HG02642 (cell line): ENCODE measurements around the gene TSPAN14.
"Not testable (repeated sequence)": the region's sequence is repeated elsewhere in the genome, so short reads cannot be mapped to it uniquely, and the experiment has no call there.

Experiments used
- ATAC-seq: cut with Tn5 transposase; IDR thresholded peaks from one replicate; pipeline ENCODE4 v1.9.1; 2021; ENCODE audit warnings: mild to moderate bottlenecking; ENCODE audit not compliant: unreplicated experiment, poor library complexity

The TSPAN14 gene

DNA sequence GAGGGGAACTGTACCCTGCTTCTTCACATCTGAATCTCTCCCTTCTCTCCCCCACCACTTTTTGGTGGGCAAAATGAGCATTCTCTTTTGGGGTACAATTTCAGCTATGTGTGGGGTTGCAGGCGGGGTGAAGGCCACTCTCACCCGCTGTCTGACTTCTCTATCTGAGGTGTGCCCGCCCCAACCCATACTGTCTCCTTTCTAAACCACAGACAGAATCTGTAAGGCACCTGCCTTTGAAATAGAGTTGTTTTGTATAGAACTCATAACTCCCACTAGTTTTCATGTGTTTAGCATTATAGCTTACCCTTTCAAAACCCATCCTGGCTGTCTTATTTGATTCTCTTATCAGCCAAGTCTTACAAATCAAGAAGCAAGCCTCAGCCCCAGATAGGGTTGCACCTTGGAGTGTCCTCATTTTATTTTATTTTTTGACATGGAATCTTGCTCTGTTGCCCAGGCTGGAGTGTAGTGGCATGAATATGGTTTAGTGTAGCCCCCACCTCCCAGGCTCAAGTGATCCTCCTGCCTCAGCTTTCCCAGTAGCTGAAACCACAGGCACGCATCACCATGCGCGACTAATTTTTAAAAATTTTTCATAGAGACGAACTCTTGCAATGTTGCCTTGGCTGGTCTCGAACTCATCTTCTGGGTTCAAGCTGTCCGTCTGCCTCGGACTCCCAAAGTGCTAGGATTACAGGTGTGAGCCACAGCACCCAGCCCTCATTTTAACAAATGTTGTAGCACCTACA lies 11.9 kb downstream of the TSPAN14 start:
- no peak for ATAC-seq

DNA sequence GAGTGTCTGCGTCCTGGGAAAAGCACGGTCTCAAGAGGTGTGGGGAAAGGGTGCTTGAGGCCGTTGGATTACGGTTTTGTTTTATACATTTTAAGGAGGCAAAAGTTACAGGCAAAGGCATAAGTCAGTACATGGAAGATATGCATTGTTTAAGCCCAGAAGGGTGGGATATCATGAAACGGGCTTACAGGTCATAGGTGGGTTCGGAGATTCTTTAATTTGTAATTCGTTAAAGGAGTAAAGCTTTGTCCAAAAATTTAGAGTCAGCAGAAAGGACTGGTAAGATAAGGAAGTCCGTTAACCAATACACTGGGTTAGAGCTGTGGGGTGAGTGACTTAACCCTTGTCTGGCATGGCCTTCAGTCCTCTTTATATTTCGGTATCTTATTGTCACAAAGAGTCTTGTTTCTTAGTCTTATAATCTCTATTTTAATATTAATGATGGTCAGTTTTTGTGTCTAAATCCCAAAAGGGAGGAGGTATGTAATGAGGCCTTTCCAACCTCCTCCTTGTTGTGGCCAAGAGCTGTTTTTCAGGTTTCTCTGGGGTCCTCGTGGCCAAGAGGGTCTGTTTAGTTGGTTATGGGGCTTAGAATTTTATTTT lies 12.7 kb downstream of the TSPAN14 start:
- ATAC-seq, result no peak

DNA sequence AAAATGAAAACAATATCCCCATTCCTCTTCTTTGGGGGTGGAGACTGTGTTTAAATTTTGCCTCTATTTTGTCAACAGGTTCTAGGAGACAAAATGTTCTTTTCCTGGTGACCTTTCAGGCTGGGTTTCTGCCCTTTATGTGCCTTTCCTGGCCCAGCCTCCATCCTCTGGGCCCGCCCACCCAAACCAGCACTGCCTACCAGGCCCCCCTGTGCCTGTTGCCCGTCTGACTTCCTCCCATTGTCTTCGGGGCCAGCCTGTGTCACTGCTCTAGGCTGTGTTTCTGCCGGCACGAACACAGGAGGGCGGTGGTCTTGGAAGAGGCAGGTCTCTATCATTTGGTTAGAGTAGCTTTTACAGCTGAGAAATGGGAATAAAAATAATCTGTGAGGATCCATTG lies 13.9 kb downstream of the TSPAN14 start:
- ATAC-seq, result no peak

DNA sequence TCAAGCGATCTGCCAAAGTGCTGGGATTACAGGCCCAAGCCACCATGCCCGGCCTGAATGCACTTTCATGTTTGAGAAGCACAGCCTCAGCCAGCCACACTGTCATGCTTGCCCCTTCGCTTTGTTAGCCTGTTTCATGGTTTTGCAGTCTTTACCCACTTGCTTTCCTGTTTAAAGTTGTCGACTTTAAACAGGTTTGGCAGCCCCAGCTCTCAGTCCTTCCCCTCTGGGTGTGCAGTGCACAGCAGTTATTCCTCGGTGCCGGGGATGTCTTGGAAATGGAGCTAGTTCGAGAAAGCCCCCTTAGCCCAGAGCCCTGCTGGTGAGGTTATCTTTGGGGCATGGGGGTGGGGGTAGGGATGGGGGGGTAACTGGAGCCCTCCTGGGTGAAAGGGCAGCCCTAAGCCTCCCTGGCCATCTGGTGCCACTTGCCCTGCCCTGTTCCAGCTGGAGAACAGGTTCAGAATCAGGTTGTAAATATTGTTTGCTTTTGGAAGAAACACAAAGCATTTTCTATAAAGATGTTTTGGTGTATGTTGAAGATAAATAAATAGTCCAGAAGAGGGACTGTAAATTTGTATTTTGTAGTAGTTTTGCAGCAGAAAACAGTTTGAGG lies 14.8 kb downstream of the TSPAN14 start:
- ATAC-seq, result no peak

DNA sequence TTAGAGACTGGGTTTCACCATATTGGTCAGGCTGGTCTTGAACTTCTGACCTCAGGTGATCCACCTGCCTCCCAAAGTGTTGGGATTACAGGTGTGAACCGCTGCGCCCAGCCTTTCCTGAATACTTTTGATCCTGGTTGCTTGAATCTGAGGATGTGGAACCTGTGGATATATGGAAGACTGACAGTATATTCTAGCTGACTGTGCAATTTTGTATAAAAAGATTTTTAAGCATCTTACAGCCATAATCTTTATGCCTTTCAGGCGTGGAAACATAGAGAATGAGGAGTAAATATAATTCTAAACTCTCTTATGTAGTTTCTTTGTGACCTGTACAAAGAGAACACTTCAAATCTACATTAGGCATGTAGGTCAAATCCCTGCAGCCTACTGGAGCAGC lies 16.2 kb downstream of the TSPAN14 start:
- ATAC-seq, result no peak

DNA sequence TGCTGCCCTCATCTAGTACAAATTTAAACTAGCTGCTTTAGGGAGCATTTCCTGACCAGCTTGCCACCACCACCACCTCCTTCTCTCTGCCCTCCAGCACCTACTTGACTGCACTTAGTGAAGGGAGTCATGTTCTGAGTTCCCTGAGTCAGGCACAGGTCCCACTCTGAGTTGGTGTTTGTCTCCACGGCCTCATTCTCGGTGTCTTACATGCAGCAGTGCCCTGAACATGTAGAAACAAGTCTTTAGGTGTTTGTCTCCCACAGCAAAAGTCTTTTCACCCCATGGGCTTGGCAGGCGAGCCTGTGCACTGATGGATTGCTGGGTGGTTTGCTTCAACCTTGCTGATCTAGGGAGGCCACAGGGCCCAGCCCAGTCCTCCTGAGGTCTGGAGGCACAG lies 16.9 kb downstream of the TSPAN14 start:
- ATAC-seq, result no peak

DNA sequence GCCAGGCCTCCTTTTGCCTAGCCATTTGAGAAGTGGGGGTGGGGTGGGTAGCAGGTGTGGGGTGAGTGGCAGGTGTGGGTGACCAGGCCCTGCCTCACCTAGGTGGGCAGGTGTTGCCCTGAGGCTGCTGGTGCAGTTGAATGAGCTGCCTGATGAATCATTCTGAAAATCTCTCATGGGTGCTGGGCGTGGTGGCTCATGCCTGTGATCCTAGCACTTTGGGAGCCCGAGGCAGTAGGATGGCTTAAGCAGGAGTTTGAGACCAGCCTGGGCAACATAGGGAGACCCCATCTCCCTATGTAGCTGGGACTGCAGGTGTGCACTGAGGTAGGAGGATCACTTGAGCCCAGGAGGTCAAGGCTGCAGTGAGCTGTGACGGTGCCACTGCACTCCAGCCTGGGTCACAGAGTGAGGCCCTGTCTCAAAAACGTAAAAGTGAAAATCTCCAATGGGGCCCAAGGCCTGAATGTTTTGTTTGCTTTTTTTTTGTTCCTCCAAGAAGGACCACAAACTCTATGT lies 17.7 kb downstream of the TSPAN14 start:
- peak; percentile 62 for ATAC-seq

DNA sequence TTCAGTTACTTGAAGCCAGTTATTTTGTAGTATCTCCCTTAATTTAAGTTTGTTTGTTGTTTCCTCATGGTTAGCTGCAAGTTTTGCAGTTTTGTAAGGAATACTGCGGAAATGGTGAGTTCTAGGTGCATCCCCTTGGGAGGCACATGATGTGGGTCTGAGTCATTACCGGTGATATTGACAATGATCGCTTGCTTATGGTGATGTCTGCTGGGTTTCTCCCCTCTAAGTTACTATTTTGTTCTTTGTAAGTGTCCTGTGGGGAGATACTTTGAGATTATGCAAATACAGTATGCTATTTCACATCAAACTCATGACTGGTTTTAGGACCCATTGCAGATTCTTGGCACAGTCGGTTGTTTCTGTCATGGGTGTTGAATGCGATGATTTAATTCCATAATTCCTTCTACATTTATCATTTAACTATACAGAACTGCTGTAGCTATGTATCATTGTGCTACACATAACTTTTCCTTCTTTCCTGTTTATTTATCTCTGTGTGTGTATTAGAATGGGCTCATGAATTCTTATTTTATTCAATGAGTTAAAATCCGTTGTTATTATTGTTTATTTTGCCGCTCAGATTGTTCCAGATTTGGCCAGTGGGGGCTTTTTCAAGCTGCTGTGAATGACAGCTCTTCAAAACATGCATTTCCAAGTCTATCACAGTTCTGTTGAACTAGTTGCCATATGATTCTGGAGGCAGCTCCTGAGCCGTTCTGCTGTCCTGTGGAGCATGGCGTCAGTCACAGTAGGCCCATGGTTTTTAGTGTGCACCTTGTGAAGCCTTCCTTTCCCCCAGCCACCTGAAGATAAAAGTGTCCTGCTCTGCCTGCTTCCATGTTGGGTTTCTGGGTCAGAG lies 18.4 kb downstream of the TSPAN14 start:
- peak; percentile 85 for ATAC-seq

DNA sequence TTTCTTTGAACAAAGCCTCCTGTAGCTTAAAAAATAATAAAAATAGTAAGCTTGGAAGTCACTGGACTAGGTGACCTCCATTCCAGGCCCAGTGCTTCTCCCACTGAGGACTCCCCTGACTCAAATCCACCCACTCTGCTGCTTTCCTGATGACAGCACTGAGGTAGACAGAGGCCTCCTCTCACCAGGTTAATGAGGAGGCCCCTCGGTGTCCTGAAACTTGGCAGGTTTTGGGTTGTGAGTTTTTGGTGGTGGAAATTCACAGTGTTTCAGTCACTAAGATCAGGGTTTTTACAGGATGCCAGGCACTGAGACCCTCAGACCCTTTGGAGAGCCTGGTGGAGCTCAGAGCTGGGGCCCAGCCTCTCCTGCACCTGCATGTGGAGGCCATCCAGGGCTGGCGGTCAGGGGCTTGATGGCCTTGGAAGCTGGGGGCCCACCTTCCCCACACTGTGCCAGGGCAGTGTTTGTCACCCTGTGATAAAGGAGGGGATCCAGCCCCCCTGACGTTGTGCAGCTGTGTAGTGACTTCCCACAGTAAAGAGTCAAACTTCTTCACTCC lies 19.1 kb downstream of the TSPAN14 start:
- ATAC-seq, result no peak

DNA sequence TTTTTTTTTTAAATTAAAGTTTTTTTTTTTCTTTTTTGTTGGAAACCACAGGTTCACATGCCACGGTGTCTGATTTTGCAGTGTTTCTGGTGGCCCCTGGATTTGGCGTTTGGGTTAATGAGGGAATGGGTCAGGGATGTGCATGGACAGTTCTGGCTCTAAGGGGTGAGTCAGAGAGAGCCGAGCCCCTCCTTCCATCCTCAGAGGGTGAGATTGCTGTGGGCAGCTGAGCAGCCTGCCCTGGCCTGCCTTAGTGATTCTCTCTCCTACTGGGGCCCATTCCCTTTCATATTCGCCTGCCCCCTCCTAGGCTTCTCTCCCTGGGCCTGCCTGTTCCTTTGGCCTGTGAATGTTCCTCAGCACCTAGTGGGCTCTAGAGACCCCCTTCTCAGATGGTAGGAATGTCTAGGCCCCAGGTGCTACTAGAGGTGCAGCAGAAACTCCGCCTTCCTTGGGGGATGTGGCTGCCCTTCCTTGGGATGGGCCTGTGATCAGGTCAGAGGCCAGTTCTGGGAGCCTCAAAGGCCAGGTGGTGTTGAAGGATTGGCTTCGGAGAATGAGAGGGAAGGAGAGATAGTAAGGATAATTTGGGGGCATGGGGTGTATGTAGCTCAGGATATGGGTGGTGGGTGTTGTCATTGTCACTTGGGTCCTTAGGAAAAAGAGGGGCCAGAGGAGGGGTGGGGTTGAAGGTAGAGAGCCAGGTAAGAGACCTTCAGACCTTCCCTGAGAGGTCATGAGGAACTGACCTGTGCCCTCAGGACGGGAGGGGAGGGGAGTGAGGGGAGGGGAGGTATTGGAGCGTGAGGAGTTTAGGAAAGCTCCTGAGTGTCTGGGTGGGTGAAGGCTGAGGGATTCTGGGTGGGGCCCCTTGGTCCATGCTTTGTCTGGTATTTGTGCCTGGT lies 19.8 kb downstream of the TSPAN14 start:
- no peak for ATAC-seq

DNA sequence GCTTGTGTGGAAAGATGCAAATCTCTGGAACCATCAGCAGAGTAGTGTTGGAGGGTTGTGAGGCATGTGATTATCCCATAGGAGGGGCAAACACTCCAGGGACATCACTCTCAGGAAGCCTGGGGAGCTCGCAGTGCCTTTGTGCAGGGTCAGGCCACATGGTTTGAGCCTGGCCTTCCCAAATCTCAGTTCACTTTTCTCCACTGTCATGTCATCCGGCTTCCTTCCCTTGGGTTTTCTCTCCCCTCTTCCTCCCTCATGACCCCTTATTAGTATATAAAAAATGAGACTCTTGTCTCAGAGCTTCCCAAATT lies 20.4 kb downstream of the TSPAN14 start:
- no peak for ATAC-seq

DNA sequence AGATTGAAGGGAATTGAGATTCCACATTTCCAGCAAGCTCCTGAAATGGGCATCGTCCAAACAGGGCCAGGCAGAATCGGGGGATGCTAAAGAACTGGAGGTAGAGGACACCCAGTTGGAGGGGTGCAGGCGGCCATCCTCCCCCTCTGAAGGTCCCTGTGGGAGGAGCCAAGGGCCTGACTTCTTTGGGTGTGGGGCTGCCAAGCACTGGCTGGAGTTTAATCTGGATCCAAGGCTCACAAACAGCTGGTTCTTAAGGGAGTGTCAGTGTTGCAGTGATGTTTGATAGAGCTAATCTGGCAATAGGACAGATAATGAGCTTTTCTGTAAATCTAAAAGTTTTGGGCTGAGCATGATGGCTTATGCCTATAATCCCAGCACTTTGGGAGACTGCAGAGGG lies 20.8 kb downstream of the TSPAN14 start:
- no peak for ATAC-seq

DNA sequence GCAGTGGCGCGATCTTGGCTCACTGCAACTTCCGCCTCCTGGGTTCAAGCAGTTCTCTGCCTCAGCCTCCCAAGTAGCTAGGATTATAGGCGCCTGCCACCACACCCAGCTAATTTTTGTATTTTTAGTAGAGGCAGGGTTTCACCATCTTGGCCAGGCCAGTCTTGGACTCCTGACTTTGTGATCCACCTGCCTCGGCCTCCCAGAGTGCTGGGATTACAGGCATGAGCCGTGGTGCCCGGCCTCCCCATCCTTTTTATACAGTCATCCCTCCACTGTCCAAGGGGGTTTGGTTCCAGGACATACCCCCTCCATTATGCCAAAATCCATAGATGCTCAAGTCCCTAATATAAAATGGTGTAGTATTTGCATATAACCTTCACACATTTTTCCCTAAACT lies 21.5 kb downstream of the TSPAN14 start:
- not testable (repeated sequence) for ATAC-seq

DNA sequence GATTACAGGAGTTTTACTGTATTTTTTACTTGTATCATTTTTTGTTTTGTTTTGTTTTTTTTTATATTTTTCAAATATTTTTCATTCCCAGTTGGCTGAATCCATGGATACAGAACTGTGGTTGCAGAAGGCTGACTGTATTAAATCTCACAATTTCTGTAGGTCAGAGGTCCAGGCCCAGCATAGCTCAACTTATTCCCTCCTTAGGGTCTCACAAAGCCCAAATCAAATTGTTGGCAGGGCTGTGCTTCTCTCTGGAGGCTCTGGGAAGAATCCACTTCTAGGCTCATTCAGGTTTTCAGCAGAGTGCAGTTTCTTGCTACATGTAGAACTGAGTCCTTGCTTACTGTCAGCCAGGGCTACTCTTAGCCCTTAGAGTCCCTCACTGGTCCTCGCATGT lies 22.6 kb downstream of the TSPAN14 start:
- no peak for ATAC-seq

DNA sequence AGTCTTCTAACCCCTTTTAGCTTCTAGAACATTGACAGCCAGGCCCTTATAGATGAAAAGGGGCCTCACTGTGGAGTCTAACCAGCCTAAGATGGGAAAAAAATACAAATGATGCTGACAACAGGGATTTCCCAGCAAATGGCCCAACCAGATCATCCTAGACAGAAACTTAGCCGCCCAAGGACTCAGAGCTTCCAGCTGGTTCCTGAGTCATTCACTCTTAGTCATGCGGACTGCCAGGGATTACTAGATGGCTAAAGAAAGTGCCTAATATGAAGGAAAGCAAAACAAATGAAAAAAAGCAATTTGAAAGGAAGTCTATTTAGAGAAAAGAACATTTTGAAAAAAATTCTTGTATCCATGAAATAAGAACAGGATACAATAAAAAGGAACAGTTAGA lies 23.7 kb downstream of the TSPAN14 start:
- ATAC-seq, result no peak

DNA sequence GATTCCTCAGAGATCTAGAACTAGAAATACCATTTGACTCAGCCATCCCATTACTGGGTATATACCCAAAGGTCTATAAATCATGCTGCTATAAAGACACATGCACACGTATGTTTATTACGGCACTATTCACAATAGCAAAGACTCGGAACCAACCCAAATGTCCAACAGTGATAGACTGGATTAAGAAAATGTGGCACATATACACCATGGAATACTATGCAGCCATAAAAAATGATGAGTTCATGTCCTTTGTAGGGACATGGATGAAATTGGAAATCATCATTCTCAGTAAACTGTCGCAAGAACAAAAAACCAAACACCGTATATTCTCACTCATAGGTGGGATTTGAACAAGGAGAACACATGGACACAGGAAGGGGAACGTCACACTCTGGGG lies 26.3 kb downstream of the TSPAN14 start:
- ATAC-seq, result not testable (repeated sequence)

DNA sequence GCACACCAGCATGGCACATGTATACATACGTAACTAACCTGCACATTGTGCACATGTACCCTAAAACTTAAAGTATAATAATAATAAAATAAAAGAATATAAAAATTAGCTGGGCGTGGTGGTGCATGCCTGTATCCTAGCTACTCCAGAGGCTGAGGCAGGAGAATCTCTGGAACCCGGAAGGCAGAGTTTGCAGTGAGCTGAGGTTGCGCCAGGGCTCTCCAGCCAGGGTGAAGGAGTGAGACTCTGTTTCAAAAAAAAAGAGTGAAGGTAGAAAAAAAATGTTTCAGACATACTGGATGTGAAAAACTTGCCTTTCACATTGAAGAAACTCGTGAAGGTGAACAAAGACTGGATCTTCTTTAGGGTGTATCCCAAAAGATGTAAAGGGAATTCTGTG lies 26.7 kb downstream of the TSPAN14 start:
- no peak for ATAC-seq

DNA sequence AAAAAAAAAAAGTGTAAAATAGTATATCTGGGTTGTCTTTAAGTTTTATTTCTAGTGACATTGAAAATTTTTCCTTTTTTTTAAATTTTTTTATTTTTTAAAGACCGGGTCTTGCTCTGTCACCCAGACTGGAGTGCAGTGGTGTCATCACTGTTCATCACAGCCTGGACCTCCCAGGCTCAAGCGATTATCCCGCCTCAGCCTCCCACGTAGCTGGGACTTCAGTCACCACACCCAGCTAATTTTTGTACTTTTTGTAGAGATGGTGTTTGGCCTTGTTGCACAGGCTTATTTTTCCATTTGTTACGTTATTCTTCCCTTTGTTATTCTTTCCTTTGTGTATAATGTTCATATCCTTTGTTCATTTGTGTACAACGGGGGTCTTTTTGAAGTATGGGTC lies 30.1 kb downstream of the TSPAN14 start:
- no peak for ATAC-seq

DNA sequence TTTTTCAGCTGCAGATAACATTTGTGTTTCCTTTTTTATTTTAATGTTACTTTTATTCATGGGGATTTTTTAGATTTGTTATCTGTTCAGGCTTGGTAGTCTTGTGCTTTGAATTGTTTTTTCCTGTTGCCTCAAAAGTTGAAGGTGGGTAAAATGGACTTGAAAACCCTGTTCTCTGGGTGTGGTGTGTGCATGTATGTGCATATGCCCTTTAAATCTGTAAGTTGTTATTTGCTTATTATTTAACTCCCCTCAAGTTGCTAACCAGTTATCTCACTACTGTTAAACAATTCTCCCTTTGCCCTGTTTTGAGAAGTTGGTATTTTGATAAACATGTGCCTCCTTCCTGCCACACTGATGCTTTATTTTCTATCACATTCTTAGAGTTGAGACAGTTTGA lies 30.6 kb downstream of the TSPAN14 start:
- no peak for ATAC-seq
